ENCODE data around the gene TOX2.

The TOX2 gene

GRCh38 chr20:44015733-44016103, 101.1 kb downstream of the TOX2 start (continued):
- TF ChIP-seq ZNF518A (tag by site-specific recombination; conservative IDR thresholded peaks at IDR 0.05; ENCODE audit: low read depth), result no peak
- TF ChIP-seq ZNF266 (tag by site-specific recombination; IDR thresholded peaks at IDR 0.05; ENCODE audit: low read depth), result no peak
- TF ChIP-seq, protein P1, sequence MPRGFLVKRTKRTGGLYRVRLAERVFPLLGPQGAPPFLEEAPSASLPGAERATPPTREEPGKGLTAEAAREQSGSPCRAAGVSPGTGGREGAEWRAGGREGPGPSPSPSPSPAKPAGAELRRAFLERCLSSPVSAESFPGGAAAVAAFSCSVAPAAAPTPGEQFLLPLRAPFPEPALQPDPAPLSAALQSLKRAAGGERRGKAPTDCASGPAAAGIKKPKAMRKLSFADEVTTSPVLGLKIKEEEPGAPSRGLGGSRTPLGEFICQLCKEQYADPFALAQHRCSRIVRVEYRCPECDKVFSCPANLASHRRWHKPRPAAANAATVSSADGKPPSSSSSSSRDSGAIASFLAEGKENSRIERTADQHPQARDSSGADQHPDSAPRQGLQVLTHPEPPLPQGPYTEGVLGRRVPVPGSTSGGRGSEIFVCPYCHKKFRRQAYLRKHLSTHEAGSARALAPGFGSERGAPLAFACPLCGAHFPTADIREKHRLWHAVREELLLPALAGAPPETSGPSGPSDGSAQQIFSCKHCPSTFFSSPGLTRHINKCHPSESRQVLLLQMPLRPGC (tag by site-specific recombination; IDR thresholded peaks at IDR 0.05), result no peak
- no peak for TF ChIP-seq ZNF785 (tag by site-specific recombination; IDR thresholded peaks at IDR 0.05)
- peak; percentile 53; the same call in 1 of the 2 replicates for TF ChIP-seq TCF7L2 (IDR thresholded peaks at IDR 0.05; ENCODE audit: borderline replicate concordance, low read depth, low read length)
- TF ChIP-seq ZNF677 (tag by site-specific recombination; IDR thresholded peaks at IDR 0.05), result 0 out of 2 replicates have a peak, but pooled peaks have one; percentile 12
- TF ChIP-seq REST (tag by site-specific recombination; IDR thresholded peaks at IDR 0.05), result no peak
- TF ChIP-seq ZNF707 (tag by site-specific recombination; IDR thresholded peaks at IDR 0.05), result no peak
- peak; percentile 99 for TF ChIP-seq ZNF664 (tag by site-specific recombination; IDR thresholded peaks at IDR 0.05)
- no peak for TF ChIP-seq GLI2 (tag by site-specific recombination; IDR thresholded peaks at IDR 0.05; ENCODE audit: borderline replicate concordance, low read depth)
- TF ChIP-seq, protein P2, sequence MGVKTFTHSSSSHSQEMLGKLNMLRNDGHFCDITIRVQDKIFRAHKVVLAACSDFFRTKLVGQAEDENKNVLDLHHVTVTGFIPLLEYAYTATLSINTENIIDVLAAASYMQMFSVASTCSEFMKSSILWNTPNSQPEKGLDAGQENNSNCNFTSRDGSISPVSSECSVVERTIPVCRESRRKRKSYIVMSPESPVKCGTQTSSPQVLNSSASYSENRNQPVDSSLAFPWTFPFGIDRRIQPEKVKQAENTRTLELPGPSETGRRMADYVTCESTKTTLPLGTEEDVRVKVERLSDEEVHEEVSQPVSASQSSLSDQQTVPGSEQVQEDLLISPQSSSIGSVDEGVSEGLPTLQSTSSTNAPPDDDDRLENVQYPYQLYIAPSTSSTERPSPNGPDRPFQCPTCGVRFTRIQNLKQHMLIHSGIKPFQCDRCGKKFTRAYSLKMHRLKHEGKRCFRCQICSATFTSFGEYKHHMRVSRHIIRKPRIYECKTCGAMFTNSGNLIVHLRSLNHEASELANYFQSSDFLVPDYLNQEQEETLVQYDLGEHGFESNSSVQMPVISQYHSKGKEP (tag by site-specific recombination; IDR thresholded peaks at IDR 0.05), result no peak
- TF ChIP-seq ZNF571 (tag by site-specific recombination; IDR thresholded peaks at IDR 0.05), result no peak
- TF ChIP-seq ZNF391 (tag by site-specific recombination; IDR thresholded peaks at IDR 0.05; ENCODE audit: borderline replicate concordance, low read depth), result no peak

DNA sequence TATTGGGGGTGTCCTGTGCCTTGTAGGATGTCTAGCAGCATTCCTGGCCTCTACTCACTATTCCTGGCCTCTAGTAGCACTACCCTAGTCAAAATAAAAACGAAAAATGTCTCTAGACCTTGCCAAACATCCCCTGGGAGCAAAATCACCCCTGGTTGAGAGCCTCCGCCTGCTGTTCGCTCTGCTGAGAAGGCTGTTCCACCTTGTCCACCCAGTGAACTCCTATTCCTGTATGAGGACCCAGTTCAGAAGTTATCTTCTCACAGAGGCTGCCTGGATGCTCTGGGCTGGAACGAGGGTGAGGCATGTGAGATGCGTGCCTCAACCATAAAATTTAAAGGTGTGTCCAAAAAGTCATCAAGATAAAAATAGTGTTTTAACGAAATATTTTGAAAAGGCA, 101.9 kb downstream of the TOX2 start:
- ChIA-PET POLR2A (no interaction called here), CTCF (no interaction called here)
- Histone ChIP-seq H3K9me3 (ENCODE audit: control insufficient read depth, insufficient read depth, low read depth, low read length) (no peaks in the 10 kb centered on the region), H3K27ac (ENCODE audit: extremely low read depth, low read depth, low read length) (peak overlapping the region; percentile 98; the same call in 1 of the 2 replicates), H3K4me1 (ENCODE audit: control insufficient read depth, insufficient read depth, low read length) (peaks cover 50% of the 10 kb centered on the region), H3K36me3 (ENCODE audit: control insufficient read depth in 2 of 2, insufficient read depth in 1 of 2, low read length in 2 of 2) (no peaks in the 10 kb centered on the region), H3K4me3 (ENCODE audit: low read depth, low read length) (no peak overlapping the region)
- TF ChIP-seq ZFP3 (tag by site-specific recombination; IDR thresholded peaks at IDR 0.05; ENCODE audit: low read depth) (peak; percentile 60; the same call in 1 of the 2 replicates), ZNF404 (tag by site-specific recombination; IDR thresholded peaks at IDR 0.05) (no peak), ZNF341 (tag by site-specific recombination; IDR thresholded peaks at IDR 0.05; ENCODE audit: low read depth) (peak; percentile 76)

All from HEK293 (cell line).